Fibroblast of lung (primary cell): ENCODE measurements around the gene TMEM221.

ENCODE experiments used
- CTCF ChIP-seq, 2 donors: IDR thresholded peaks in 1 of 2; conservative IDR thresholded peaks in 1 of 2; 1 replicate in 1 of 2; 2 replicates in 1 of 2; pipeline ENCODE4 v1.5.1; 2011 to 2012; ENCODE audit warnings: low read length in 2 of 2, control low read depth in 1 of 2, inconsistent platforms in 1 of 2, low read depth in 1 of 2, mild to moderate bottlenecking in 1 of 2
- EZH2 ChIP-seq: IDR thresholded peaks from 2 replicates; pipeline ENCODE4 v1.5.1; 2012; ENCODE audit warnings: low read length, control low read depth, mild to moderate bottlenecking; ENCODE audit errors: missing control alignments

- TF ChIP-seq CTCF (conservative IDR thresholded peaks at IDR 0.05 in 1 of 2, IDR thresholded peaks at IDR 0.05 in 1 of 2; ENCODE audit: low read depth in 1 of 2, low read length in 2 of 2) (no peak), EZH2 (no peak)
Measured at GRCh38 chr19:17495639-17496296, 47.3 kb upstream of the TMEM221 start.
